Ishikawa (cell line): ENCODE data around the gene THRAP3.

Source experiments
- CEBPB ChIP-seq: IDR thresholded peaks from 2 replicates; pipeline ENCODE4 v1.6.1; 2012
- CREB1 ChIP-seq: IDR thresholded peaks from 2 replicates; pipeline ENCODE4 v1.6.1; 2012; ENCODE audit warnings: low read depth
- EGR1 ChIP-seq: IDR thresholded peaks from 2 replicates; pipeline ENCODE4 v1.6.1; 2012
- EP300 ChIP-seq: IDR thresholded peaks from 2 replicates; pipeline ENCODE4 v1.6.1; 2012; ENCODE audit warnings: borderline replicate concordance
- FOXM1 ChIP-seq: IDR thresholded peaks from 2 replicates; pipeline ENCODE4 v1.6.1; 2012; ENCODE audit warnings: low read depth, borderline replicate concordance
- NFIC ChIP-seq: IDR thresholded peaks from 2 replicates; pipeline ENCODE4 v1.6.1; 2012
- RAD21 ChIP-seq: IDR thresholded peaks from 2 replicates; pipeline ENCODE4 v1.6.1; 2012; ENCODE audit warnings: low read depth
- TAF1 ChIP-seq: IDR thresholded peaks from 2 replicates; pipeline ENCODE4 v1.6.1; 2012; ENCODE audit warnings: low read depth, mild to moderate bottlenecking
- TCF12 ChIP-seq: IDR thresholded peaks from 2 replicates; pipeline ENCODE4 v1.6.1; 2012; ENCODE audit warnings: low read depth
- TEAD4 ChIP-seq: IDR thresholded peaks from 2 replicates; pipeline ENCODE4 v1.6.1; 2012
- YY1 ChIP-seq: IDR thresholded peaks from 2 replicates; pipeline ENCODE4 v1.6.1; 2012; ENCODE audit warnings: low read depth
- ZBTB7A ChIP-seq: IDR thresholded peaks from 2 replicates; pipeline ENCODE4 v1.6.1; 2012; ENCODE audit warnings: low read depth
- TF ChIP-seq, protein P1 (sequence below): IDR thresholded peaks from 2 replicates; pipeline ENCODE4 v1.6.1; 2012; ENCODE audit warnings: low read depth, mild to moderate bottlenecking
- TF ChIP-seq, protein P2 (sequence below): IDR thresholded peaks from 2 replicates; pipeline ENCODE4 v1.6.1; 2012
- TF ChIP-seq, protein P3 (sequence below): IDR thresholded peaks from 2 replicates; pipeline ENCODE4 v1.6.1; 2012

Gene THRAP3

DNA sequence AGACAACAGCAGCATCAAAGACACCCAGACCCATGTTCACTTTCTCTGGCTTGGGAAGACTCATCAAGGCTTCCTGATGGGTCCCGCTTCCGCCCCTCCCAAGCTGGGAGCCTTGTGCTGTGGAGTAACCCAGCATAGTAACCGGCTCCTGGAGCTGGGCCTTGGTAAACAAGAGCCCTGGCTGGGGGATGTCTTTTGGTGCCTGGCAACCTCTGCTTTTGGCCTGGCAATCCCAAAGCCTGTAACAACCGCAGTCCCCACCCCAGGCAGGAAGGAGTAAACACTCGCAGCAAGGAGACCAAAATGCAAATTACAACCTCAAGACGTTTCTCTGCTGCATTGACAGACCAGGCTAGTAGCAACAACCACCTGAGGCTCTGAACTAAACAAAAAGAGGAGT is 16.9 kb upstream of the THRAP3 start:
- TF ChIP-seq YY1 (no peak), RAD21 (no peak), EGR1 (no peak), CEBPB (no peak), EP300 (no peak), TCF12 (no peak), ZBTB7A (no peak)
- TF ChIP-seq, protein P1, sequence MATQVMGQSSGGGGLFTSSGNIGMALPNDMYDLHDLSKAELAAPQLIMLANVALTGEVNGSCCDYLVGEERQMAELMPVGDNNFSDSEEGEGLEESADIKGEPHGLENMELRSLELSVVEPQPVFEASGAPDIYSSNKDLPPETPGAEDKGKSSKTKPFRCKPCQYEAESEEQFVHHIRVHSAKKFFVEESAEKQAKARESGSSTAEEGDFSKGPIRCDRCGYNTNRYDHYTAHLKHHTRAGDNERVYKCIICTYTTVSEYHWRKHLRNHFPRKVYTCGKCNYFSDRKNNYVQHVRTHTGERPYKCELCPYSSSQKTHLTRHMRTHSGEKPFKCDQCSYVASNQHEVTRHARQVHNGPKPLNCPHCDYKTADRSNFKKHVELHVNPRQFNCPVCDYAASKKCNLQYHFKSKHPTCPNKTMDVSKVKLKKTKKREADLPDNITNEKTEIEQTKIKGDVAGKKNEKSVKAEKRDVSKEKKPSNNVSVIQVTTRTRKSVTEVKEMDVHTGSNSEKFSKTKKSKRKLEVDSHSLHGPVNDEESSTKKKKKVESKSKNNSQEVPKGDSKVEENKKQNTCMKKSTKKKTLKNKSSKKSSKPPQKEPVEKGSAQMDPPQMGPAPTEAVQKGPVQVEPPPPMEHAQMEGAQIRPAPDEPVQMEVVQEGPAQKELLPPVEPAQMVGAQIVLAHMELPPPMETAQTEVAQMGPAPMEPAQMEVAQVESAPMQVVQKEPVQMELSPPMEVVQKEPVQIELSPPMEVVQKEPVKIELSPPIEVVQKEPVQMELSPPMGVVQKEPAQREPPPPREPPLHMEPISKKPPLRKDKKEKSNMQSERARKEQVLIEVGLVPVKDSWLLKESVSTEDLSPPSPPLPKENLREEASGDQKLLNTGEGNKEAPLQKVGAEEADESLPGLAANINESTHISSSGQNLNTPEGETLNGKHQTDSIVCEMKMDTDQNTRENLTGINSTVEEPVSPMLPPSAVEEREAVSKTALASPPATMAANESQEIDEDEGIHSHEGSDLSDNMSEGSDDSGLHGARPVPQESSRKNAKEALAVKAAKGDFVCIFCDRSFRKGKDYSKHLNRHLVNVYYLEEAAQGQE, result no peak

DNA sequence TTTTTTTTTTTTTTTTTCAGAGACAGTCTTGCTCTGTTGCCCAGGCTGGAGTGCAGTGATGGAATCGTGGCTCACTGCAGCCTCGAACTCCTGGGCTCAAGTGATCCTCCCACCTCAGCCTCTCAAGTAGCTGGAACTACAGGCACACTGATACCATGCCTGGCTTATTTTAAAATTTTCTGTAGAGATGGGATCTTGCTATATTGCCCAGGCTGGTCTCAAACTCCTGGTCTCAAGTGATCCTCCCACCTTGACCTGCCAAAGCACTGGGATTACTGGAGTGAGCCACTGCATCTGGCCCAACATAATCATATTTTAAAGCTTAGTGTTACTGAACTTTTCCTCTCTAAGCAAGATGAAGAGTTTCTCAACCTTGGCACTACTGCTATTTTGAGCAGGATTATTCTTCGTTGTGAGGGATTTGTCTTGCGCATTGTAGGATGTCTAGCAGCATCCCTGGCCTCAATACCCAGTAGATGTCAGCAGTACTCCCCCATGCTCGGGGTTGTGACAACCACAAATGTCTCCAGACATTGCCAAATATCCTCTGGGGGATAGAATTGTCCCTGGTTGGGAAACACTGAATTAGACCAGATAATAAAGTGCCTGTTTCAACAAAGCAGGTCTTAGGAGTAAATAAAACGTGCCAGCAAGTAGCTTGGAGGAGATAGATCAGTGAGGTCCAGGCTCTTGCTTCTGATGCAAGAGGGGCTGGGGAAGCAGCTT is 15.1 kb upstream of the THRAP3 start:
- TF ChIP-seq TEAD4 (no peak), FOXM1 (no peak), TAF1 (no peak), EGR1 (no peak), EP300 (no peak), CEBPB (no peak), TCF12 (no peak), CREB1 (no peak), NFIC (no peak), RAD21 (no peak), YY1 (no peak)
- TF ChIP-seq, protein P2, sequence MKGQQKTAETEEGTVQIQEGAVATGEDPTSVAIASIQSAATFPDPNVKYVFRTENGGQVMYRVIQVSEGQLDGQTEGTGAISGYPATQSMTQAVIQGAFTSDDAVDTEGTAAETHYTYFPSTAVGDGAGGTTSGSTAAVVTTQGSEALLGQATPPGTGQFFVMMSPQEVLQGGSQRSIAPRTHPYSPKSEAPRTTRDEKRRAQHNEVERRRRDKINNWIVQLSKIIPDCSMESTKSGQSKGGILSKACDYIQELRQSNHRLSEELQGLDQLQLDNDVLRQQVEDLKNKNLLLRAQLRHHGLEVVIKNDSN, result no peak
- TF ChIP-seq, protein P1, result no peak

DNA sequence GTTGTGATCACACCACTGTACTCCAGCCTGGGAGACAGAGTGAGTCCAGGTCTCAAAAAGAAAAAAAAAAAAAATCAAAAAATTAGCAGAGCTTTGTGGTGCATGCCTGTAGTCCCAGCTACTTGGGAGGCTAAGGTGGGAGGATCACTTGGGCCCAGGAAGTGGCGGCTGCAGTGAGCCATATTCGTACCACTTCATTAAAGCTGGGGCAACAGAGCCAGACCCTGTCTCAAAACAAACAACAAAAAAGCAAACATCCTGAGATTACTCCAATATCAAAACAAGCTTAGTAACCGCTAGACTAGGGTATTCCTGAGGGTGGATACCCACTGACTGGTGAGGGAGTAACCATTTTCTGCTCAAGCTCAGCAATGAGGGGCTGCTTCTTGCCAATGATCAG is 12.9 kb upstream of the THRAP3 start:
- no peak for TF ChIP-seq EP300
- no peak for TF ChIP-seq TEAD4
- no peak for TF ChIP-seq YY1
- no peak for TF ChIP-seq NFIC
- TF ChIP-seq CEBPB, result no peak
- TF ChIP-seq, protein P2, result no peak
- no peak for TF ChIP-seq ZBTB7A
- TF ChIP-seq CREB1, result no peak
- TF ChIP-seq, protein P1, result no peak
- no peak for TF ChIP-seq TAF1
- no peak for TF ChIP-seq TCF12

DNA sequence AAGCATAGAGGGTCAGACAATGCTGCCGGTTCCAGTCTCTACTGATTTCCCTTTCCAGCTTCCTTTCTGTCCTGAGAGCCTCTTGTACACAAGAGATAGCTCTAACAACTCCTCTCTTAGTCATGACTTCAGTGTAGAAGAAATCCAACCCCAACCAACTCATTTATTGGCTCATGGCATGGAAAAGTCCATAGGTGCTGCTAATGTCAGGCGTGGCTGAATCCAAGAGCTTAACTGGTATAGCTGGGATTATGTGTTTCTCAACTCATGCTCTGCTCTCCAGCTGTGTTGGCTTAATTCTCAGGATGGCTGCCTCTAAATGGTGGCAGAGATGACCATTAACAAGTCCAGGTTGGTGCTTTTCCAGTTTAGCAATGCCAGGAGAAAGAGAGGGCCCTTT is 12.4 kb upstream of the THRAP3 start:
- no peak for TF ChIP-seq TEAD4
- TF ChIP-seq ZBTB7A, result no peak
- TF ChIP-seq, protein P1, result no peak
- no peak for TF ChIP-seq RAD21
- TF ChIP-seq, protein P3, sequence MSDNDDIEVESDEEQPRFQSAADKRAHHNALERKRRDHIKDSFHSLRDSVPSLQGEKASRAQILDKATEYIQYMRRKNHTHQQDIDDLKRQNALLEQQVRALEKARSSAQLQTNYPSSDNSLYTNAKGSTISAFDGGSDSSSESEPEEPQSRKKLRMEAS, result no peak
- TF ChIP-seq TAF1, result no peak
- TF ChIP-seq EGR1, result no peak
- TF ChIP-seq, protein P2, result no peak
- TF ChIP-seq CREB1, result no peak
- TF ChIP-seq EP300, result no peak
- TF ChIP-seq FOXM1, result no peak
- TF ChIP-seq CEBPB, result no peak
- TF ChIP-seq YY1, result no peak
- no peak for TF ChIP-seq NFIC
- no peak for TF ChIP-seq TCF12
